Measurements from ENCODE around the gene TRIO.

- TF ChIP-seq CTCF (IDR thresholded peaks at IDR 0.05; ENCODE audit: control extremely low read depth in 1 of 3, insufficient read depth in 1 of 3, low read depth in 1 of 3, low read length in 3 of 3) (no peak), POLR2A (IDR thresholded peaks at IDR 0.05; ENCODE audit: control extremely low read depth in 1 of 2, low read depth in 2 of 2, low read length in 2 of 2) (no peak), EZH2 (IDR thresholded peaks at IDR 0.05; ENCODE audit: low read depth, low read length, severe bottlenecking) (no peak), RFX5 (IDR thresholded peaks at IDR 0.05; ENCODE audit: borderline replicate concordance, low read depth, low read length) (no peak), MAX (IDR thresholded peaks at IDR 0.05) (no peak), RAD21 (IDR thresholded peaks at IDR 0.05 in 1 of 2, conservative IDR thresholded peaks at IDR 0.05 in 1 of 2; ENCODE audit: low read depth in 2 of 2, low read length in 2 of 2) (no peak), YY1 (IDR thresholded peaks at IDR 0.05; ENCODE audit: low read depth, low read length) (no peak), KDM5A (IDR thresholded peaks at IDR 0.05; ENCODE audit: low read length) (no peak), SP1 (IDR thresholded peaks at IDR 0.05; ENCODE audit: low read depth, low read length) (no peak), ATF2 (IDR thresholded peaks at IDR 0.05; ENCODE audit: low read length) (no peak), POLR2AphosphoS5 (IDR thresholded peaks at IDR 0.05; ENCODE audit: low read depth, low read length) (no peak), TCF12 (IDR thresholded peaks at IDR 0.05; ENCODE audit: low read depth, low read length) (no peak), MAFK (IDR thresholded peaks at IDR 0.05; ENCODE audit: low read depth, low read length) (no peak)
Measured at GRCh38 chr5:14332746-14333145, 189.6 kb downstream of the TRIO start.
